Activated effector memory CD4-positive, alpha-beta T cell treated with Interleukin-2 at 50 U/mL for 16 hours (primary cell): ENCODE measurements around the gene CADM1.

Experiments used
- DNase-seq: peaks from one replicate; pipeline ENCODE4 v3.0.0-alpha.2; 2020

Gene CADM1

DNA sequence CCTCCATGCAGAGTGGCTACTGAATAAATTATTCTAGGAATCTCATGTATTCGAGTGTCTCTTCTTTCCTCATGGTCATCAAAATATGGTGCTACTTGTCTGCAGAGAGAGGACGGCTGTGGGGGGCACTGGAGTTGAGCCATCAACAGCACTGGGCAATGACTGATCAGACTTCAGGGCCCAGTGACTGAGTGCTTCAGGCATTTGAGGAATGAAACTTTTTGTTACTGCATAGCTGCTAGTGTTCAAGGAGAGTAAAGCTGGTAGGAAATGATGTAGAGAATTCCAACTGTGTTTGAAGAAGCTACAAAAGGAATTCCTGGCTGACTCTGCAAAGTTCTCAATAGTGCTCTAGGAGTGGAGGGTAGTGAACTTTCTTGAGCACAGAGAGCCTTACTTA, 277.7 kb downstream of the CADM1 start:
- no peak for DNase-seq

- DNase-seq: no peak
Observed at GRCh38 chr11:115224551-115224950, 279.7 kb downstream of the CADM1 start.

DNA sequence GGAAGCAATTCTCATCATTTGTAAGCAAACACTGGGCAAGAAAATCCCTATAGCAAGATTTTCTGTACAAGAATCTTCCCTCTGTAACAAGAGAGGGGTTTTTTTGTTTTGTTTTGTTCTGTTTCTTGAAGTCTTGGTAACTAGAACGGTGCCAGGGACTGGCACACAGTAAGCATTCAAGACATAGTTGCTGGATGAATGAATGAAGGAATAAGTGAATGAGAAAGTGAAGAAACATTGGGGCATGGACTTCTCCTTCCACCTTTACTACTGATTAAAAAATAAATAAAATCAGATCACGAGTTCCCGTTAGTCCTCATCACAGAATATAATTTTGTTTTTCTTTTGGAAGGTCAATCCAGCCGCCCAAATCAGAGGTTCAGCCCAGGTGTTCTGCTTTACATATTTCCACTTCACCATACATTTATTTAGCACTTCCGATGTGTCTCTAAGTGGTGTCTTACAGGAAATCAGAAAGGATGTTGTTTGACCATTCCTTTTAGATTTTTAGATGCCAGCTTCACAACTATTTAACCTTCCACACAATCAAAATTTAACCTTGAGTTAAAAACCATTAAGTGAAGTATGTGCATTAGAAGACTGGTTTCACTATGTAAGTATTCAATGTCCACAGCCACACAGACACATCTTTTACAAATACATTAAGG, 281.2 kb downstream of the CADM1 start:
- DNase-seq: no peak

DNA sequence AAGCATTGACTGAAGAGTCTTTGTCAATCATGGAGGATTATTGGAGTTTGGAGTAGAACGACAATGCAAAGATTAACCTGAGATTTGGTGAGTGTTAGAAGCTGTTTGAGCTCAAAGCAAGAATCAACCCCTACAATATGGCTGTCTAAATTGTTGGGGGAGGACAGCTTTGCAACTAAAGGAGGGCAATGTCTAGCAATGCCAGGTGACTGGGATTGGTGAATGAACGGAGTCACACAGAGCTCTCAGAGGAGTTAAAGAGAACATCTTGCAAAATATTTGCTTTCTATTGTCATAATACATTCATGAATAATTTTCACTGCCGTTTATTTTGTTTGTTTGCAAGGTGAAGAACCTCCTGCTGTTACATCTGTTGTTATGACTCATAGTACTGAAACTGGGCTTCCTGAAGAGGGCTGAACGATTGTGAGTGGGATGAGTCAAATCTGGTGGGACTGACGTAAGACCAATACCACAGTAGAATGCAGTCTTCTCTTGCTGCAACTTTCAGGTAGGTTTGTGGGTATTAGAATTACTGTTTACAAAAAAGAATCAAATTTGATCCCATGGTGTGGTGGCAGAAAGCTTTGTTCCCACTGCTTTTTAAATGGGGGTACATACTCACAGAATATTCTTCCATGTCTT, 281.9 kb downstream of the CADM1 start:
- no peak for DNase-seq

- no peak for DNase-seq
Observed at GRCh38 chr11:115221461-115222069, 282.6 kb downstream of the CADM1 start.

- DNase-seq: no peak
Observed at GRCh38 chr11:115220911-115221310, 283.3 kb downstream of the CADM1 start.

DNA sequence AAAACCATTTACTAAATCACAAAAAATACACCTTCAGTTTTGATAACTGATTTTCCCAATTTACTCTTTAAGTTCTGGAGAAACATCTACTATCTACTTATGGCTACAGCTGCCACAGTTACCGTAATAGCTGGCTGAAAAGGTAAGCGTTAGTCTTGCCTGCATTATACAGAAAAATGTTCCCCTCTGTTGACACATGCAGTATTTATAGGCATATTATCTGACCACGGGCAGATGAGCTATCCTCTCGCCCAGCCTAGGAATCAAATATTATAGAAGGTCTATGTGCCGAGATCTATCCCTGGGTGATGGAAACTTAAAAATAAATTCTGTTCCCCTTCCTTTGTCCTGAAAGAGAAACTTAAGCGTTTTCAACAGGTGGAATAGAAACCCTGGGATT, 283.8 kb downstream of the CADM1 start:
- no peak for DNase-seq

DNA sequence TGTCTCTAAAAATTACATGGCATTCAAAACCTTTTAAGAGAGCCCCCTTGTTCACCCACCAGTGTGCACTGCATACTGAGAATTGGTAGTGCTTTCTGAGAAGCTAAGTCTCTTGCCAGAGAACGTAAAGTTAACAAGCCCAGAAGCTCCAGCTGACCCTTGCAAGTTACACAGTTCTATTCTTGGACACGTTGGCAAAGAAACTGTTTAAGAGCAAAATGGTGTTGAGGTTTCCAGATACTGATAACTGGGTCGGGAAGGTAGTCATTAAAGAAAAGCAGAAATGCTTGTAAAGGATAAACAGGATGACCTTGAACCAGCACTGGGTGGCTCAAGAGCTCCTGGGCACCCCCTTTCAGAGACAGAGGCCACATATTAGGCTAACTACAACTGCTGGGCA, 284.8 kb downstream of the CADM1 start:
- DNase-seq: no peak

- no peak for DNase-seq
Observed at GRCh38 chr11:115217726-115218311, 286.4 kb downstream of the CADM1 start.

DNA sequence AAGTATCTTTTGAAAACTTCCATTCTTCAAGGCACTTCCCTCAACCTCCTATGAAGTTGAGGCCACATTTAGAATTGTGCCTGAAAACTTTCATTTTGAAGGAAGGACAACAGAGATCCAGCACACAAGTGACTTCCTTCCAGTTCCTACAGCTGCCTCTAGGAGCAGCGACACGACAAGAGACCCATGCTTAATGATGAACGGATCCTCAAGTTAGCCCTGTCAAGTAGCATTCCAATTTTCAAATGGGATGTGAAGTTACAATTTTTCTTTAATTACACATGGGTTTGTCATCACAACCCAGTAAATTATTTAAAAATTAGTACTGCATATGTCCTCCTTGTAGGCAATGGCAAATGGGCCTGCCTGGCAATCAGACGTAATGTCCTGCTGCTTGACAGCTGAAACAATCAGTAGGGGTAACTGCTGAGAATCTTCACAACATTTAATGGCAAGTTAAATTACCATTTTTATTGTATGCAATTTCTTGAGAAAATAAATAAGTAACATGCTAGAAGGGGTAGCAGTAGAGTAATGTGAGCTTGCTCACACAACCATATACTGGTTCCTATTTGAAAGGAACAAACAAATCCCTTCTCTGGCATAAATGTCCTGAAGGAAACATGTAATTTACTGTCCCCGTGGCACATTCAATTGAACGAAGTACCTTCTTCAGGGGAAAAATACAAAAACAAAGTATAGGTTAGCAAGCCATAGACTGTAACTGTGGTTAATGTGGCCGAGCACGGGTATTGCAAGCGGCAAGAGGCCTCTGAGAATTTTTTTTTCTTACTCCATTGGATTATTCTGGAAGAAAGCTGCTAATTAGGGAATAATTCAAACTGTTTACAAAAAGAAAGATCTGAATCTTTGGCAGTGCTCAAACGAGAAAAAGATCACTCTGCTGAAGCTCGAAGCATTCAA, 288.3 kb downstream of the CADM1 start:
- DNase-seq: no peak

DNA sequence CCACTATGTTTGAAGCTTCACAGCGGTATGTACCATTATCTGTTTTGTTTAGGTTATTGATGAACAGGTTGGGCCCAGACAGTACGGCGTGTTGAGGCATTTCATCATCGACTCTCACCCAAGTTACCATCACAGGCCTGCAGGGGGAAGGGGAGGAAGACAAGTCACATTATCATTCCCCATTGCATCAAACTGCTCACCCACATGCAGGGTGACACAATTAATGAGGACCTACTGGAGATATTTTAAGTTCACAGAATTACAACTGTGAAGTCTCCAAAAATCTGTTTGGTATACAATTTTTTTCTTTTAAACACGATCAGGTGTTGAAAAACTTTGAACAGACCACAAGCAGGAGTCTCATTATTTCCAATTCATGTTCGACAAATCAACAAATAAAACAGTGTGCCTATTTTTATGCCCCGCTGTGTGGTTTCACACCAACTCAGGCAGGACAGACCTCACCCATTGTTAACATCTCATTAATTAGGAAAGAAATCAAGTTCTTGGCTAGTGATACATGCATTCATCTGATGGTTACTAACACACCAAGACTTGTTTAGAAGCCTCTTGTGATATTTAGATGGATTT, 289.5 kb downstream of the CADM1 start:
- no peak for DNase-seq

DNA sequence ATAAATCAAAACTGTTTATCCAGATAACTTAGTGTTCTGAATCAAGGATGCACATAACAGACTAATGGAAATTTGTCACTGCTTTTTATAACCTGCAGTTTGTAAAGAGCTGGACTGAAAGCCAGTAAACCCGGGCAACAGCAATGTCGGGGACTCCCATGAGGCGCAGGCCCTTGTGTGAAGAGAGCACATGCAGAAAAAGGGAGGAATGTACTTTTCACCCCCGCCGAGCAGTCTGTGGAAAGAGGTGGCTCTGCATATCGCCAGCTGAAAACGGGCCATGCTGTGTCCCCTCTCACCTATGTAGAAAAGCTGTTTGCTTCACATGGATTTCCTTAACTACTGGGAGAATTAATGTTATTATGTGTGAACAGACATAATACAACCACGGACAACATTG, 291.2 kb downstream of the CADM1 start:
- DNase-seq: no peak

DNA sequence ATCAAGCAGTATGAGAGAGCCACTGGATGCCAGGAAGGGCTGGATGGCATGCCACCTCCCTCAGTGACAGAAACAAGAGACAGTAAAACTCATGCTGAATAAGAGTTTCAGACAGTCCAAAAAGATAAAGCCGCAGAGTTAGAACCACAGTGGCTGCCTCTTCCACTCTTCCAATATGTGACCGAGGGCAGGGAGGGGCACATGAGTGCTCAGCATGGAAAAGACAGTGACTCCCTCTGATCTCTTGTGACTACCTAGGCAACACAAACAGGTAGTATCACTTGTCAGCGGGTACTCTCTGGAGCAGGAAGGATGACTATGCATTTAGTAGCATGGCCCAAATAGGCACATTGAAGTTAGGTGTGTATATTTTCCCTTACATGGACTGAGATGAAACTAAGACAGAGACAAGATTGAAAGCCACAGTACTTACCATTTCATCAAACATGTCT, 295.4 kb downstream of the CADM1 start:
- no peak for DNase-seq

- no peak for DNase-seq
Observed at GRCh38 chr11:115207916-115208315, 296.3 kb downstream of the CADM1 start.

- DNase-seq: no peak
Observed at GRCh38 chr11:115207166-115207591, 297.0 kb downstream of the CADM1 start.

DNA sequence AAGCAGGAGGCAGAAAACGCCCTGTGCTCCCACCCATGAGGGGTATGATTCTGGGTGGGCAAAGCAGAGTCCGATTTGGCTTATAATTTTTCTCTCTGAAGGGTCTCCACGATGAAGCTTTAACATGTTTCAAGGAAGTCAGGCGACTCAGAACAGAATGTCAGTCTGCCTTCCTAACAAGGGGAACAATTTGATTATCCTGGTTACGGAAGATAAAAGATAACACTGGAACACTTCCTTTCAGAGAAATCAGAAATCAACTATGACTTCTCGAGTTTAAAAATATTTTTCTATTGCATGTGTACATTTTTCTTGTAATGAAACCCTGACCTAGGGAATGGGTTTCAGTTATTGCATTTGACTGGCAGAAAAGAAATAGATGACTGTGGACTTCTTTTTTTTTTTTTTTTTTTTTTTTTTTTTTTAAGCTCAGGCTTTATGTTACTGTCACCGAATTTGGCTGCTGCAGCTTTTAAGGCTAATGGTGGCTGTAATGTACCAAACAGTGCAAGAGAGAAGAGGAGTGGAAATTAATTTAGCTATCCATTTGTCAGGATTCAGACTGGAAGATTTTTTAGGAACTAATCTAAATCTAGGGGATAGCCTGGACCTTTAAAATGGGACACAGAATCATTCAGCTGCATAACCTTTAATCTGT, 297.7 kb downstream of the CADM1 start:
- no peak for DNase-seq

DNA sequence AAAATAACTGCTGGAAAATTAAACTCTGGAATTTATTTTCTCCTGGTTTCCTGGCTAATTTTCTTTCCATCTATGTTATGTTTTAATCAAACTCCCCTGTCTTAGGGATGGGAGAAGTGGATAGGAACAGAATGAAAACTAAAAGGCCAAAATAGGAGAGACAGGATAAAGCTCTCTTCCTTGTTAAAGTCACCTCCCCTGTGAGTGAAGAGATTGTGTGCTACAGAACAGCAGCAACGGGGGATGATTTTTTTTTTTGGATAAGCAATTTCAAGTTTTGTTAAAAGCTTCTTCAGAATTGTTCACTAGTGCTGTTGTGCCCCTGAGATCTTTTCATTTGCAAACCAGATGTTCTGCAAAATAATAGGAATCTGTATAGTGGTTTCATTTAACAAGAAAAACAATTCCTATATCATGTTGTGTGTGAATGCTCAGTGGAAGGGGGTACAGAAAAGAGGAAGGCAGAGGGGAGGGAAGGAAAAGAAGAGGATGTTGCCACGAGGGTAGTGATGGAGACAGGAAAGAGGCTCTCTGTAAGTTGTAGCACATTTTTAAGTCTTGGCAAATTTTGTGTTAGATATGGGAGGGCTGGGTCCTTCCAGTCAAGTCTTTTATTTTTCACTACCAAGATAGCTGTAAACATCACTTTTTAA, 301.2 kb downstream of the CADM1 start:
- no peak for DNase-seq

GRCh38 chr11:115202074-115202473, 302.1 kb downstream of the CADM1 start:
- DNase-seq: no peak

- DNase-seq: no peak
Observed at GRCh38 chr11:115201111-115201792, 303.0 kb downstream of the CADM1 start.

GRCh38 chr11:115199481-115200069, 304.6 kb downstream of the CADM1 start:
- DNase-seq: no peak
